NCI-H1436 treated with DMSO at 0.1 percent for 48 hours (cell line): Measurements from ENCODE around the gene MAPK8IP3.

Source experiments
- DNase-seq: peaks from one replicate; lab custom pipeline; 2025; lab: John Stamatoyannopoulos, UW

The MAPK8IP3 gene

GRCh38 chr16:1762196-1762878, 56.3 kb downstream of the MAPK8IP3 start:
- no peak for DNase-seq

GRCh38 chr16:1762879-1763520, 57.0 kb downstream of the MAPK8IP3 start:
- no peak for DNase-seq

- DNase-seq, result no peak
Observed at GRCh38 chr16:1763521-1764511, 57.8 kb downstream of the MAPK8IP3 start.

- no peak for DNase-seq
Observed at GRCh38 chr16:1764971-1765370, 59.0 kb downstream of the MAPK8IP3 start.

- DNase-seq, result no peak
Observed at GRCh38 chr16:1765826-1766225, 59.8 kb downstream of the MAPK8IP3 start.

GRCh38 chr16:1766231-1766630, 60.2 kb downstream of the MAPK8IP3 start:
- no peak for DNase-seq

GRCh38 chr16:1766701-1767100, 60.7 kb downstream of the MAPK8IP3 start:
- DNase-seq, result no peak

GRCh38 chr16:1767116-1767994, 61.4 kb downstream of the MAPK8IP3 start:
- no peak for DNase-seq

- no peak for DNase-seq
Observed at GRCh38 chr16:1768061-1768766, 62.2 kb downstream of the MAPK8IP3 start.

GRCh38 chr16:1768767-1769401, 62.9 kb downstream of the MAPK8IP3 start:
- DNase-seq, result no peak

- no peak for DNase-seq
Observed at GRCh38 chr16:1769402-1770300, 63.7 kb downstream of the MAPK8IP3 start.

GRCh38 chr16:1770328-1771187, 64.6 kb downstream of the MAPK8IP3 start:
- DNase-seq, result no peak

GRCh38 chr16:1771188-1771863, 65.3 kb downstream of the MAPK8IP3 start, which contains the start of gene NME3:
NME3 (minus strand) TSS chr16:1771543; CDS start chr16:1771534, 9 bp downstream.
- no peak for DNase-seq

- DNase-seq, result no peak
Observed at GRCh38 chr16:1771864-1772361, 65.9 kb downstream of the MAPK8IP3 start.

GRCh38 chr16:1772362-1772907, 66.4 kb downstream of the MAPK8IP3 start, which contains the start of gene EME2:
EME2 (plus strand) TSS chr16:1772810; CDS start chr16:1773228, 418 bp downstream.
- DNase-seq, result no peak

- no peak for DNase-seq
Observed at GRCh38 chr16:1772908-1773702, 67.1 kb downstream of the MAPK8IP3 start, which contains the start of gene MRPS34. MRPS34 (minus strand) TSS chr16:1773134; CDS start chr16:1773119, 15 bp downstream.
